ELR (cell line): ENCODE measurements around the gene IL3.

Experiments used
- DNase-seq: peaks from one replicate; pipeline ENCODE4 v3.0.0-alpha.2; 2015; ENCODE audit warnings: low read depth

Gene IL3, protein sequence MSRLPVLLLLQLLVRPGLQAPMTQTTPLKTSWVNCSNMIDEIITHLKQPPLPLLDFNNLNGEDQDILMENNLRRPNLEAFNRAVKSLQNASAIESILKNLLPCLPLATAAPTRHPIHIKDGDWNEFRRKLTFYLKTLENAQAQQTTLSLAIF

DNA sequence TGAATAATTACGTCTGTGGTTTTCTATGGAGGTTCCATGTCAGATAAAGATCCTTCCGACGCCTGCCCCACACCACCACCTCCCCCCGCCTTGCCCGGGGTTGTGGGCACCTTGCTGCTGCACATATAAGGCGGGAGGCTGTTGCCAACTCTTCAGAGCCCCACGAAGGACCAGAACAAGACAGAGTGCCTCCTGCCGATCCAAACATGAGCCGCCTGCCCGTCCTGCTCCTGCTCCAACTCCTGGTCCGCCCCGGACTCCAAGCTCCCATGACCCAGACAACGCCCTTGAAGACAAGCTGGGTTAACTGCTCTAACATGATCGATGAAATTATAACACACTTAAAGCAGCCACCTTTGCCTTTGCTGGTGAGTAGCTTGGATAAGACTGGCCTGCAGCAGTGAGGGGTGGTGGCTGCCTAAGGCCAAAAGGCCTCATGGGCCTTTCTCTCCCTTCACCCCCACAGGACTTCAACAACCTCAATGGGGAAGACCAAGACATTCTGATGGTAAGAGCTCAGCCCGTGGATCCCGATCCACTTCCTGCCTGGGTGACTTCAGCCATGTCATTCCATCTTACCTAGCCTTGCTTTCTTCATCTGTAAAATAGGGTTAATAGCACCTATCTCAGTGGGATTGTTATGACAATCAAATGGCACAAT, at the start of gene IL3:
Gene IL3, plus strand, starts transcription at position 155 of the 661 bp plus-strand sequence. Its CDS starts 52 bp downstream, at position 207.
- DNase-seq: no peak

DNA sequence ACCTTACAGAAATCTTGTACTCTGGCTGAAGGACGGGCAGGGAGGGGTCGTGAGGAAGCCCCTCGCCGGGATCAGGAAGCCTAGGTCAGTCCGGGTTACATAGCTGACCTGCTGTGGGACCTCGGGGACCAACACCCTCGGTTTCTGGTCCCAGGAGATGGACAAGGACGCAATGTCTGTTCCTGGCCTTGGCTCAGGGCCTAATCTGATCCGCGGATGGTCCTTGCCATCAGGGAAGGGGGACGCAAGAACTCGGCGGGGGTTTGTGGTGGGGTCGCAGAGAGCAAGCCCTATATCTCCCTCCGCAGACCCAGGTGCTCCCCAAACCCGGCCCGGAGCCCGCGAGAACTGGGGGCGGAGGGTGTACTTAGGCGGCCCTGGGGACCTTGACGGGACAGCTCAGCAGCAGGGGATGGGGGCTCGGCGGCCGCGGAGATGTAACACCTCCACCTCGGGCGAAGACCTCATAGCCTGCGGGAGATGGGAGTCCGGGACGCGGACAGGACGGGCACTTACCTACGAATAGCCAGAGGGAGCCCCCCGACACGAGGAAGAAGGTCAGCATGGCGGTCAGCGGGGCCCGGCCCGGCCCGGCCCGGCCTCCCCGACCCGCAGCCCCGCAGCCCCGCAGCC, 49.4 kb upstream of the IL3 start:
- DNase-seq: no peak

DNA sequence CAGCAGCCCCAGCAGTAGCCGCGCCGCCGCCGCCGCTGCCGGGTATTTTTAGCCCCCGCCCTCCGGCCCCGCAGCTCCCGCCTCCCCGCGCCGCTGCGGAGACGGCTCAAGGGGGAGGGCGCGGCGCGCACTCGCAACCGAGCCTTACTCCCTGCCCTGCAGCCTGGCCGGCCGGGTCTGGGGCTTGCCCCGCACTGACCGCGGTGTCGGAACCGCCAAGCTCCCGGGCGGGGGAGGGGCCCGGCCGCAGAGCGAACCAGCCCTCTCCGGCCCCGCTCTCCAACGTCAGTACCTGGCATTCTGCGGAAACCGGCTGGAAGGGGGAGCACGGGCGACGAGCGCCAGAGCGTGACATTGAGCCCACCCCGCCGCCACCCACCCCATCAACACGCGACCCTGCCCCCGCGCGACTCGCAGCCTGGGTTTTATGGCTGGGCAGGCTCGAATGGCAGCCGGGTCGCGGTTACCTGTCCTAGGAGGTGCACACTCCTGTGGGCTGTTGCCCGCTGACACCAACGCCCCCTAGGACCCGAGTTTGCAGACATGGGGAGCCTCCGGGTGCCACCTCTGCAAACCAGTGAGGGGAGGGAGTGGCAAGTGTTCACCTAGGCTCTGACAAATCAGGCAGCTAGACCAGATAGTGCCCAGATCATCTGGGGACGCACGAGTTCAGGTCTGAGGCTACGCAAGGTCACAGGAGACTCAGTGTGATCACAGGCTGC, 48.7 kb upstream of the IL3 start, which contains the start of gene ACSL6:
Gene ACSL6, minus strand, starts transcription at position 37 of the 722 bp plus-strand sequence. CDS start 105 bp downstream, outside the sequence.
- no peak for DNase-seq

DNA sequence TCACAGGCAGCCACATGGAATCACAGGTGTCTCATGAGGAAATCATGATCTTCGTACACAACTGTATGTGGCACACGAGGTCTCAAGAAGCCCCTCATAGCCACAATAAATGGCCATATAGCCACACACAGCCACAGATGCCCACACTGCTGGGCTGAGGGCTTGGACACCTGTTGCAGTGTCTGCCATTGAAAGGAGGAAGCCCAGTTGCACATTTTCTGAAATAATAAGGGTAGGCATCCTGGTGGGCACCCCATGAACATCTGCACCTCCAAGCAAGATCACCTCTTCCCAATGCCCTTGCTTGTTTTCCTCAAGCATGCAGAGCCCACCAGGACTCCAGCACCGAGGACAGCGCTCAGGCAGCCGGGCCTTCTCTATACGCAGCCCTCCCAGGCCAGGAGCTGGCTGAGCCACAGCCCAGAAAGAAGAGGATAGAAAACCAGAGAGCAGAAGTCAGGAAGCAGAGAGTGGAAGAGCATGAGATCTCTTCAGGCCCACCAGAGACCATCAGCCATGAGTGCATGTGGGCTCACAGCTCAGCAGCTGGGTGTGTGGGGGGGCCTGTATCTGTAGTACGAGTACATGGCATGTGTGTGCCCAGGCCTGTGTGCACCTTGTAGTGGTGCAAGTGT, 48.0 kb upstream of the IL3 start:
- DNase-seq: peak; percentile 50

DNA sequence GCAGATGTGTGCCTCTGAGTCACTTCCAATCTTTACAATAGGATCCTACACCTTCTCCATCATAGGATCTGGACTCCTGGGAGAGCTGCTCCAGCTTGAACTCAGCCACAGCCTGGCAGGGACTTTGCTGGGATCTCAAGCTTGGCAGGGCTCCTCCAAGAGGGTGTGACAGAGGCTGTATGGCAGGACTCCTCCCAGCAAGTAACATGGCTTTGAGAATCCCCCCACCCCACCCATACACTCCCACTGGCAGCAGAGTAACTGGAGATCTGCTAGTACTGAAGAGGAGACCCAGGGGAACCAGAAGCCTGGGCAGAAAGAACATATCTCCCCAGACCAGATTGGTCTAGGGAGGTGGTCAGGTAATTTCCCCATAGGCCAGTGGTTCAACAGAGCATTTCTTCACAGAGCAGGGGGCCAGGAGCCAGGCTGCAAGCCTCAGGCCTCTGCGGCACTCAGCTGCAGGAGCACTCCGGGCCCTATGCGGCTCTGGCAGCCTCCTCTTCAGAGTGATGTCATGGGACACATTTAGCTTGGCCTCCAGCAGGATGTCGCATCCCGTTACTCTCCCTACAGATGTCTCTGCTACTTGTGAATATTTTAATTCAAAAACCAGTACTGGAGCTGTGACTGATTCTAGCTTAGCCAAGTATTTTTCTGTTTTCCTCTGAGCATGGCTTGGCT, 47.3 kb upstream of the IL3 start:
- no peak for DNase-seq

- DNase-seq: no peak
Observed at GRCh38 chr5:132013711-132014110, 46.7 kb upstream of the IL3 start.

DNA sequence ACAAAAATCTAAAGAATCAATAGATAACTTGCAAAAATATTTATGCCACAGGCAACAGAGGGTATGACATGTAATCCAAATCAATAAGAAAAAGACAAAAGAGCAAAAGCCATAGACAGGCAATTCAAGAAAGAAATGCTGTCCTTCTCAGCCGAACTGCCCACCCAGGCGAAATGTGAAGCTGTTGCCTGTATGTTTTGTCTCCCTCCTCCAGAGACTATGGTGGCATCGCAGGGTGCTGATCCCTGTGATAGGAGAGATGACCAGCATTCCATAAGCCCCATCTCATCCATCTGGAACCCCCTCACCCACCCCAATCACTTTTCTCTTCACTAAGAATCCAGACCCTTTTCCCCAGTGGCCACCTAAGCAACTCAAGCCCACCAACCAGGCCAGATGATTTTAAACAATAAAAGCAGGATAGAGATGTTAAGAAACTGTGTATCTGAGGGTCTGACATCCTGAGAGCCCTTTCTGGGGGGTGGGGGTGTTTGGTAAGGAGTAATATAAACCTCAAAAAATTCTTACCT, 43.7 kb upstream of the IL3 start:
- no peak for DNase-seq

DNA sequence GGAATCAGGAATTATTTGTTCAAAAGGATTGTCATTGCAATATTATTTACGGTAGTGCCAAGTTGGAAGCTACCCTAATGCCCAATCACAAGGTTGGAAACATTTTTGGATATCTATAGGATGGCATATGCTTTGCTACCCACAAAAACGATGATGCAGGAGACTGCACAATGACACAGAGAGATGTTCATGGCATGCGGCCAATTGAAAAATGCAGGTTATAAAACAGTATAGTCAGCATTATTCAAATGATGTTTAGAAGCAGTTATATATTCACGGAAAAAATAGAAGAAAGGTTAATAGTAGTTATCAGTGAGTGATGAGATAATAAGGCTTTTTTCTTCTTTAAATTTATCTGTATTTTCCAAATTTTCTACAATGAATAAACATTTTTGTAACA, 43.1 kb upstream of the IL3 start:
- no peak for DNase-seq

DNA sequence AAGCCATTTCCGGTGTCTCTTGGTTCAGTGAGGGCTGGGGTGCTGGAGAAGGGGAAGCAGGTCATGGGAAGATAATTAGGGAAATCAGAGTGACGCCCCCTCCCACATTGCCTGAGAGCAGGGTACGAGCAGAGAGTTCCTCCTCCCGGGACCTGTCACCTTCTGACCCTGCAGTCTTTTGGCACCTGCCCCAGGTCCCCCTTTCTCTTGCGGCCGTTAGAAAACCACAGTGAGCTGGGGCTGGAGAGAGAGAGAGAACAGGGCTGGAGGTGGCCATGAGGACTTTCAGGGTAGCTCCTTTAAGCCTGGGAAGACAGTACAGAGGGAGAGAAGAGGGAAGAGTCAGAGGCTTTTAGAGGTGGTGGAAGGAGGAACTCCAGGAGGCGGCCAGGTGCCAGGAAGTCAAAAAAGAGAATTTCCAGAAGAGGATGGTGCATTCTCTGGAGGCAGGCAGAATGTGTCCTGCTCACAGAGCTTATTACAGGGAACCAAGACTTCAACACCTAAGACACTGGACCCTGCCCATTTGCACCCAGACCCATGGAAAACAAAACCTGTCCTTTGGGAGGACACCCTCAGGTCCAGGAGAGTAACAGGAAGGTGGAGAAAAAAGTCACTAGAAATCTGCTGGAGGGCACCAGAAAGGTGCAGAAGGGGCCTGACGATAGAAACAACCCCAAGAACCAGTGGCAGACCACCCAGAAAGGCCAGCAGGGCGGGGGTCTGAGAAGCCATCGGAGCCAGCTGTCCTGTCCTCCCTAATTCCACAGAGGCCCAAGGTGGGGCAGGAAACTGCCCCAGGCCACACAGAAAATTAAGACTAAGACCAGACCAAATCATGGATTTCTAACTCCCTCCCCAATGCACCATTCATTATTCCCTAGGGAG, 42.5 kb upstream of the IL3 start:
- DNase-seq: no peak

DNA sequence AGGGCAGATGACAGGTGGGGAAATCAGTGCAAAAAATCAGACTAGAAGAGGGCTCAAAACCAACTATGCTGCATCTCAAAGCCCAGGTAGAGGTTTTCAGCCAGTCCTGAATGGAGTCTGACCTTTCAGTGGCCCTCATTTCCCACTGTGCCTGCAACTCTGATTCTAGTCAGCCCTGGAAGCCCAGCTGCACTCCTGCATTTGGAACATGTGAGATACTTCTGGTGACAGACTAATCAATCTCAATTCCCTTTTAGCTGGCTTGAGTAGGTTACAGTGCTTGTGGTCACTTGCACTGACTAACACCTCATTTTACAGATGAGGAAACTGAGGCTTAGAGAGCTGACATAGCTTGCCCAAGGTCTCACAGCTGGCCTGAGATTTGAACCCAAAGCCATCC, 41.1 kb upstream of the IL3 start:
- no peak for DNase-seq

- no peak for DNase-seq
Observed at GRCh38 chr5:132019857-132020555, 40.4 kb upstream of the IL3 start.

- peak; percentile 52 for DNase-seq
Observed at GRCh38 chr5:132020568-132021339, 39.7 kb upstream of the IL3 start.

DNA sequence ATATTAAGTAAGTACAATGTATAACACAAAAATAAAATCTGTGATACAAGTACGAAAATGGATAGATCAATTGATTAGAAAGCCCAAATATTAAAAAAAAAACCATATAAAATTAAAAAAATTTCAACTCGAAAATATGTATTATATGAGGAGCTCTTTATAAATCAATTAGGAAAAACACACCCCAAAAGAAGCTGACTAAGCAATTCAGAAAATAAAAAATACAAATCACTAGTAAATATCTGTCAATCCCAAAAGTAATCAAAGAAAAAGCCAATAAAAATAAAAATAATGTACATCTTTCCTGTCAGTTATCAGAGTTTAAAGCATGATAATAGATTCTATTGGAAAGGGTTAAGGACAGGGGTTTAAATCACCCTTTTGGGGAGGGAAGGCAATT, 38.8 kb upstream of the IL3 start:
- DNase-seq: no peak

DNA sequence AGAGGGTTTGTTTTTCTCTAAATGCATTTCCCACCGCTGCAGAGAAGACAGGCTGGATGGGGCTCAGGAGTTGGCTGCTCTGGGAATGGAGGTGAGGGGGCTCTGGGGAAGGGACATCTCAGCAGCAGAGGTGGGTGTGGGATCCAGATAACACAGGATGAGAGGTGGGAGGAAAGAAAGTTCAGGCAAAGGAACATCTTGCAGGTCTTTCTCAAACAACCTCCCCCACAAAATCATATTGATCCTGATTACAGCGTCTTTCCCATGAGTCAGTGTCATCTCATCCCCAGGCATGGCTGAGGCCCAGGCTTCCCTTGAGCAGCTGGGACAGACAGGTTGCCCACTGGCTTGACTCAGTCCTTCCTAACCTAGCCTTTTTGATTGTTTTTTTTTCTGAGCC, 37.7 kb upstream of the IL3 start:
- peak; percentile 57 for DNase-seq

- no peak for DNase-seq
Observed at GRCh38 chr5:132023258-132024116, 37.0 kb upstream of the IL3 start.

DNA sequence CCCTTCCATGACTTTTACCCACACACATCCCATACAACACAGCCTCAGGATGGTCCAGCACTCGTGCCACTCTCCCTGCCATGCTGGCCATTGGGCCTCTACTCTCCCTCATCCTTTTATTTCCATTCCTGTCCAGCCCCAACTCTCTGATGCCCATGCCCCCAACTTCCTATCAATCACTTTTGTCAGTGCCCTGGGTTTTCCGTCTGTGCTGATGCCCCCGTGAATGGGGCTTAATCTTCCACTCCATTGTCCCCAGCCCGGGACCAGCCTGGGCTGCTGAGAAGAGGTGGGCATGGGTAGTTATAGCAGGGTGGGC, 36.4 kb upstream of the IL3 start:
- DNase-seq: no peak

DNA sequence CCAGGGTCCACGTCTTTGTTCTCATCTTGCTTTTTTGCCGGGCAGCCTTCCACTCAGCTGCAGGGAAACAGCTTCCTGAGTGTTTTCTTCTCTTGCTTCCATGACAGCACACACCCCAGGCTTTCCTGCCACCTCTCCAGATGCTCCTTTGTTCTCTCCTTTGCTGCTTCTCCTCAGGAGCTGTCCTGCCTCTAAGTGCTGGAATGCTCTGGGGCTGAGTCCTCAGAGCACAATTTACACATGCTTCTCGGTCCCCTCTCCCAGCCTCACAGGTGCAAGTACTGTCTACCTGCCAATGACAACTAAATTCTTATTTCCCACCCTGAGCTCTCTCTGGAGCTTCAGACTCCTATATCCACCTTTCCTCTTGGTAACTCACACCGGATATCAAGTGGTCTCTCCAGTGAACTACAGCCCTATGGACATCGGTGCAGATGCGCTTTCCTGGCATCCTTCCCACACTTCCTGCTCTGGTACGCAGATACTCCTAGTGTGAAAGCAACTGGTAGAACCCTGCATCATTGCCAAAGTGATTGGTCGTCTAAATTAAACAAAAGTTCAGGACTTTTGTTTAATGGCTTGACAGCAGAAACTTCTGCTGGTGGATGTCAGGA, 35.6 kb upstream of the IL3 start:
- no peak for DNase-seq
